Peyer's patch (tissue), 4 donors: Measurements from ENCODE around the gene ZNF33B. TPM values are rescaled to one million over a fixed set of nuclear protein-coding genes. Genes with fewer than 3 reads are reported as not detected.

Source experiments
- DNase-seq, 3 donors: peaks; one replicate each; pipeline ENCODE4 v3.0.0-alpha.2; 2017 to 2019
- H3K27ac ChIP-seq, 4 donors: fragments of 200-600 bp; sonication (generic); one replicate each; pipeline ENCODE4 v1.5.1; 2016 to 2019
- H3K27me3 ChIP-seq, 2 donors: fragments of 200-600 bp; sonication (generic); one replicate each; pipeline ENCODE4 v1.5.1; 2019
- H3K36me3 ChIP-seq, 3 donors: fragments of 200-600 bp; sonication (generic); one replicate each; pipeline ENCODE4 v1.5.1; 2016 to 2019
- H3K4me1 ChIP-seq, 4 donors: fragments of 200-600 bp; sonication (generic); one replicate each; pipeline ENCODE4 v1.5.1; 2016 to 2019
- H3K4me3 ChIP-seq, 4 donors: fragments of 200-600 bp; sonication (generic); 1 replicate in 3 of 4; 2 replicates in 1 of 4; pipeline ENCODE4 v1.5.1; 2016 to 2019; ENCODE audit warnings: mild to moderate bottlenecking in 1 of 4
- H3K9me3 ChIP-seq, 4 donors: fragments of 200-600 bp; sonication (generic); one replicate each; pipeline ENCODE4 v1.5.1; 2016 to 2019; ENCODE audit warnings: mild to moderate bottlenecking in 1 of 4
- CTCF ChIP-seq, 6 experiments: fragments of 450-650 bp in 4 of 6; fragments of 200-600 bp in 2 of 6; sonication (generic) in 1 of 6; IDR thresholded peaks; one replicate each; pipeline ENCODE4 v1.5.1; 2017 to 2019; ENCODE audit warnings: antibody characterized with exemption in 6 of 6, mild to moderate bottlenecking in 3 of 6, moderate library complexity in 1 of 6
- POLR2A ChIP-seq, 2 donors: fragments of 450-650 bp; IDR thresholded peaks; one replicate each; pipeline ENCODE4 v1.5.1; 2017; ENCODE audit warnings: antibody characterized with exemption in 2 of 2, mild to moderate bottlenecking in 2 of 2, moderate library complexity in 2 of 2
- total RNA-seq, 4 donors: library from RNA; depleted of rRNA; stranded (reverse); fragments of >200 nt; gene quantifications; one replicate each; pipeline ENCODE4 v1.1.0, GENCODE V29; 2016

Gene ZNF33B
- total RNA-seq, 4 donors from 2014 or later = 7.4 to 140 (median 19.0) TPM

GRCh38 chr10:42635098-42635497, 3.3 kb downstream of the ZNF33B start:
- no peak overlapping the region for H3K4me3 ChIP-seq
- H3K36me3 ChIP-seq = peaks cover 0 to 27% (median 0%) of the 10 kb centered on the region in 3 donors
- DNase-seq = no peak
- no peak overlapping the region for H3K27ac ChIP-seq
- TF ChIP-seq CTCF (IDR thresholded peaks at IDR 0.05) (no peak), POLR2A (IDR thresholded peaks at IDR 0.05) (no peak)
- no peaks in the 10 kb centered on the region for H3K27me3 ChIP-seq
- no peaks in the 10 kb centered on the region for H3K9me3 ChIP-seq
- peaks cover 0 to 33% (median 3%) of the 10 kb centered on the region in 4 donors for H3K4me1 ChIP-seq

GRCh38 chr10:42632564-42632963, 5.8 kb downstream of the ZNF33B start:
- Histone ChIP-seq H3K27ac (no peak overlapping the region), H3K4me3 (no peak overlapping the region), H3K36me3 (peaks cover 0 to 52% (median 0%) of the 10 kb centered on the region in 3 donors), H3K4me1 (peaks cover 0 to 21% (median 3%) of the 10 kb centered on the region in 4 donors), H3K27me3 (no peaks in the 10 kb centered on the region), H3K9me3 (no peaks in the 10 kb centered on the region)
- no peak for DNase-seq
- TF ChIP-seq POLR2A (IDR thresholded peaks at IDR 0.05) = no peak
- no peak for TF ChIP-seq CTCF (IDR thresholded peaks at IDR 0.05)

GRCh38 chr10:42630537-42631134, 7.7 kb downstream of the ZNF33B start:
- no peaks in the 10 kb centered on the region for H3K9me3 ChIP-seq
- TF ChIP-seq POLR2A (IDR thresholded peaks at IDR 0.05) = no peak
- TF ChIP-seq CTCF (IDR thresholded peaks at IDR 0.05) = no peak
- no peaks in the 10 kb centered on the region for H3K27me3 ChIP-seq
- DNase-seq = no peak
- no peak overlapping the region for H3K27ac ChIP-seq
- H3K4me1 ChIP-seq = peaks cover 0 to 2% (median 0%) of the 10 kb centered on the region in 4 donors
- H3K36me3 ChIP-seq = peaks cover 0 to 64% (median 0%) of the 10 kb centered on the region in 3 donors
- no peak overlapping the region for H3K4me3 ChIP-seq

- Histone ChIP-seq H3K27ac (no peak overlapping the region), H3K9me3 (no peaks in the 10 kb centered on the region), H3K4me3 (no peak overlapping the region), H3K36me3 (peaks cover 0 to 48% (median 0%) of the 10 kb centered on the region in 3 donors), H3K27me3 (no peaks in the 10 kb centered on the region), H3K4me1 (no peaks in the 10 kb centered on the region)
- no peak for TF ChIP-seq CTCF (IDR thresholded peaks at IDR 0.05)
- no peak for DNase-seq
Observed at GRCh38 chr10:42623929-42624328, 14.4 kb downstream of the ZNF33B start.

GRCh38 chr10:42618424-42618823, 19.9 kb downstream of the ZNF33B start:
- Histone ChIP-seq H3K27me3 (no peaks in the 10 kb centered on the region), H3K4me3 (no peak overlapping the region), H3K9me3 (no peaks in the 10 kb centered on the region), H3K4me1 (no peaks in the 10 kb centered on the region), H3K36me3 (peaks cover 0 to 21% (median 0%) of the 10 kb centered on the region in 3 donors), H3K27ac (no peak overlapping the region)
- TF ChIP-seq CTCF (IDR thresholded peaks at IDR 0.05) (no peak), POLR2A (IDR thresholded peaks at IDR 0.05) (no peak)
- DNase-seq = no peak
